Panc1 (cell line): ENCODE results near the gene LRRC10B. TPM values are rescaled to one million over a fixed set of nuclear protein-coding genes. Genes with fewer than 3 reads are reported as not detected.

Source experiments
- microRNA-seq: library from miRNA; unstranded; fragments of <30 nt; microRNA quantifications from one replicate; pipeline ENCODE4 v1.1.0, GENCODE V29; 2020; ENCODE audit not compliant: unreplicated experiment
- total RNA-seq: library from RNA; stranded (reverse); gene quantifications from one replicate; pipeline ENCODE4 v1.2.1, GENCODE V29; 2021; ENCODE audit not compliant: unreplicated experiment

The LRRC10B gene
- total RNA-seq, 1 experiment from 2014 or later: 0.23 TPM

Small RNAs within 50 kb of the gene (microRNA-seq; reads per million reads assigned to microRNA genes)
- gene MIR4488: not detected

Other genes with a start within 250 kb of the LRRC10B start
- gene VWCE, start 213.4 kb upstream of the LRRC10B start, total RNA-seq: 0.51 TPM
- 217 TPM for gene DDB1, start 175.6 kb upstream of the LRRC10B start, total RNA-seq
- 79.6 TPM for gene TKFC, start 175.5 kb upstream of the LRRC10B start, total RNA-seq
- 80.3 TPM for gene CYB561A3, start 146.9 kb upstream of the LRRC10B start, total RNA-seq
- gene TMEM138, start 146.4 kb upstream of the LRRC10B start, total RNA-seq: 86.6 TPM
- gene TMEM216, start 116.2 kb upstream of the LRRC10B start, total RNA-seq: 11.7 TPM
- gene CPSF7, start 78.8 kb upstream of the LRRC10B start, total RNA-seq: 96.1 TPM
- 43.2 TPM for gene SDHAF2, start 78.6 kb upstream of the LRRC10B start, total RNA-seq
- 2.5 TPM for gene SYT7, start 72.3 kb downstream of the LRRC10B start, total RNA-seq
- gene DAGLA, start 171.6 kb downstream of the LRRC10B start, total RNA-seq: 6.4 TPM
- 2.8 TPM for gene MYRF, start 243.9 kb downstream of the LRRC10B start, total RNA-seq